ENCODE measurements around the gene CATSPER4.
A peak's percentile ranks its signal among the peaks of the same experiment; 100 is the strongest.
"Not testable (repeated sequence)": the region's sequence is repeated elsewhere in the genome, so short reads cannot be mapped to it uniquely, and the experiment has no call there.

The CATSPER4 gene

GRCh38 chr1:26195805-26196204 is 5.4 kb downstream of the CATSPER4 start:
- no peak for DNase-seq

GRCh38 chr1:26197301-26197700 is 6.9 kb downstream of the CATSPER4 start:
- no peak for DNase-seq

GRCh38 chr1:26197813-26198212 is 7.4 kb downstream of the CATSPER4 start:
- no peak for DNase-seq

GRCh38 chr1:26200413-26200812 is 10.0 kb downstream of the CATSPER4 start:
- DNase-seq: no peak

GRCh38 chr1:26203642-26204318 is 13.4 kb downstream of the CATSPER4 start:
- DNase-seq: no peak

- DNase-seq: no peak
Observed at GRCh38 chr1:26210147-26210870, 19.9 kb downstream of the CATSPER4 start.

- DNase-seq: no peak
Observed at GRCh38 chr1:26212726-26213125, 22.3 kb downstream of the CATSPER4 start.

GRCh38 chr1:26213335-26213905 is 23.0 kb downstream of the CATSPER4 start:
- no peak for DNase-seq

GRCh38 chr1:26215246-26215645 is 24.8 kb downstream of the CATSPER4 start:
- no peak for DNase-seq

- no peak for DNase-seq
Observed at GRCh38 chr1:26218906-26219494, 28.6 kb downstream of the CATSPER4 start.

GRCh38 chr1:26220199-26220912 is 30.0 kb downstream of the CATSPER4 start:
- DNase-seq: no peak

GRCh38 chr1:26221094-26221493 is 30.7 kb downstream of the CATSPER4 start:
- no peak for DNase-seq

- no peak for DNase-seq
Observed at GRCh38 chr1:26224606-26225005, 34.2 kb downstream of the CATSPER4 start.

- peak; percentile 23 for DNase-seq
Observed at GRCh38 chr1:26225033-26225831, 34.8 kb downstream of the CATSPER4 start.

- DNase-seq: not testable (repeated sequence)
Observed at GRCh38 chr1:26230682-26231081, 40.3 kb downstream of the CATSPER4 start.

GRCh38 chr1:26233903-26234643 is 43.7 kb downstream of the CATSPER4 start, which contains the start of gene CEP85:
Gene CEP85, plus strand, starts transcription at chr1:26234200. Its CDS starts 5,584 bp downstream, at chr1:26239784.
- peak; percentile 97 for DNase-seq

- peak; percentile 22 for DNase-seq
Observed at GRCh38 chr1:26234644-26235370, 44.4 kb downstream of the CATSPER4 start.

GRCh38 chr1:26237230-26237966 is 47.0 kb downstream of the CATSPER4 start:
- no peak for DNase-seq

- DNase-seq: peak; percentile 31
Observed at GRCh38 chr1:26239936-26240335, 49.5 kb downstream of the CATSPER4 start.
